UCSD-AML1 (cell line): ENCODE data around the gene LRSAM1.

Experiments used
- DNase-seq: peaks from one replicate; lab custom pipeline; 2025; ENCODE audit not compliant: unreplicated experiment; lab: John Stamatoyannopoulos, UW

The LRSAM1 gene

DNA sequence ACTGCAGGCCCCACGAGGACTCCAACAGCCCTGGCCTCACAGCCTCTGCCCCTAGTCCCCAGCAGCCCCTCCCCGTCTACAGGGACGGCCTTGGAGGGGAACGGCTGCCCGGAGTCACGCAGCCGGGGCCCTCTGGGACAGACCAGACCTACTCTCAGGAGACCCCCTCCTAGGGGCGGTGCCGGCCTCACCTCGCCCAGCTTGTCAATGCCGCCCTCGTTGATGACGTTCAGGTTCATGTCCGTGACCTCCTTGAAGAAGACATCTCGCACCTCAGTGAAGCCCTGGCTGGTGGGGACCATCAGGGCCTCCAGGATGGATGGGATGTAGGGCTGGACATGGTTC, 58.6 kb downstream of the LRSAM1 start:
- DNase-seq, result no peak

DNA sequence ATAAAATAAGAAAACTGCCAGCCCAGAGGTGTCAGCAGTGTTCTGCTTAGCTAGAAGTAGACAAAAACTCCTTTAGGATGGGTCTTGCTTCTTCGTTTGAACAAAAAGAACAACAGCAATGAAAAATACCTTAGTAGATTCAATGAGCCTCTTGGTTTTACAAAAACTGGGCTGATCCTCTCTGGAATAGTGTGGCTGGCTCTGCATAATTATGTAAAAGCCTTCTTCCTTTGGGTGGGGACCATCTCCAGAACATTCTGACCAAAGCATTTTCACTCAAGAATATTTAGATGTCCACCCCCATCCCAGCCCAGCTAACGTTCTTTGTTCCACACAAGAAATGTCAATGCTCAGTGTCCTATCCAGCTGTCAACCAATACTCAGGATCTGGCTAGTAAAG, 63.2 kb downstream of the LRSAM1 start:
- no peak for DNase-seq

DNA sequence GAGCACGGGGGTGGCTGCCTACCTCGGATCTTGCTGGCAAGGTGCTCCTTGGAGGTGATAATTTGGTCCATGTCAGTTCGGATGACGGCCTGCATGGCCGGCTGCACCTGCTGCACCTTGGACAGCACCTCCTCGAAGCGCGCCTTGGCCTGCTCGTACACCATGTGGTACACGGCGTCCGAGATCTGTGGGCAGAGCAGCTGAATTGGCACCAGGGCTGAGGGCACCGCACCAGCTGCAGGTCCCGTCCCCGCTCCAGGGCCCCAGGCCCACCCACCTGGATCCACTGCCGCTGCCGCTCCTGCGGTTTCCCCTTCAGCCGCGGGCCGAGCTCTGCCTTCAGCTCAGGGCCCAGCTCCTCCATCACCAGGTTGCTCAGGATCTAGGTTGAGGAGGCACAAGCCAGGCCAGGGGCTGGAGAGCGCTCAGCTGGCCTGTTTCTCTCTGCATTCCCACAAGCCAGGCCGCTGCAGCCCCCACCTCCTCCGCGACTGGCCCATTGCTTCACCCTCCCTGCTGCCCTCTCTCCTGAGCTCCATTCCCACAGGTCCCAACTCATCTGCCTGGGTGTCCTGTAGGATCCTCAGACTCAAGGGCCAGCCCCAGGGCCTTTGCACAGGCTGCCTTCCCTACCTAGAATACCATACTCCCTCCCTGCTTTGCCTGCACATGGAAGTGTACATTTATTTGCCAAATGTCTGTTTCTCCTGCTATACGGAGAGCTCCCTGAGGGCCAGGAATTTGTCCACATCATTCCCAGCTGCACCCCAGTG, 65.7 kb downstream of the LRSAM1 start:
- no peak for DNase-seq

DNA sequence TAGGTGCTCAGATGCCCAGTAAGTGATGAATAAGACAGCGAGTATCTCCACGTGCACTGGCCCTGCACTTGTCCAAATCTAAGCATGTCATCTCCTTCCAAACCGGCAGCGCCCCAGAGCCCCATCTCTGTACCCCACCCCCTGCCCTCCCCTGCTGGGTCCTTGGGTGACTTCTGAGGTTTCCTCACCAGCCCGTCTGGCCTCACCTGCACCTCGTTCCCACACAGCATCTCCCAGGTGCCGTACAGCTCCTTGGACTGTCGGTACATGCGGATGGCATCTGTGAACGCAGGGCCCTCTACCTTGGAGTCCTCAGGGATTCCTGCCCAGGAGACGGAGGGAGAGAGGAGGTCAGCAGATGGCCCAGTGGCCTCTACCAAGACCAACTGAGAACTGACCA, 66.3 kb downstream of the LRSAM1 start:
- no peak for DNase-seq

DNA sequence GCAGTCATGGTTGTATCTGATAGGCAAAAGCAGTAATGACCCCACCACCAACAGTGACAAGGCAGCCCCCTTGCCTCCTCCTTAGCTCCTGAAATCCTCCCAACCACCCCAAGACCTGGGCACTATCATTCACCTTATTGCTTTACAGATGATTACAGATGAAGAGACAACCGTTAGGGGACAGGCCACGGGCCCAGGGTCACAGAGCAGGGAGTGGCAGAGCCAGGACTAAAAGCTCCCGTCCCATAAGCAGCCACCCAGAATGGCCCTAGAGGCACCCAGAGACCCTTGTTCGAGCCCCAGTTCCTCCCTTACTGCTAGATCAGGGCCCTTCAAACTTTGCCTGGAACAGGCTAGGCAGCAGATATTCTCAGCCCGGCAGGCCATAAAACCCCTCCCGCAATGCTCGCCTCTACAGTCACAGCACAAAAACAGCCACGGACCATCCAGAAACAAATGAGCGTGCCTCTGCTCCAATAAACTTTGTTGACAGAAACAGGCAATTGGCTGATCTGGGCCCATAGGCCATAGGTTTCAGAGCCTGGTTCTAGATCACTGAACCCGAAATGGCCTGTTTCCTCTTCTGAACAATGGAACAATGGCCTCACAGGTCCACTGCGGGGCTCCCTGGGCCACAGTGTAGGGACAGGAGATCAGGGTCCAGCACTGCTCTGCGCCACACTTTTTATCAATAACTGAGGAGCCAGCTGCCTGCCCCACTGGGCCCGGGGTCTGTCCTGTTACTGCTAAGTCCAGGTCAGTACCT, 67.0 kb downstream of the LRSAM1 start:
- no peak for DNase-seq

DNA sequence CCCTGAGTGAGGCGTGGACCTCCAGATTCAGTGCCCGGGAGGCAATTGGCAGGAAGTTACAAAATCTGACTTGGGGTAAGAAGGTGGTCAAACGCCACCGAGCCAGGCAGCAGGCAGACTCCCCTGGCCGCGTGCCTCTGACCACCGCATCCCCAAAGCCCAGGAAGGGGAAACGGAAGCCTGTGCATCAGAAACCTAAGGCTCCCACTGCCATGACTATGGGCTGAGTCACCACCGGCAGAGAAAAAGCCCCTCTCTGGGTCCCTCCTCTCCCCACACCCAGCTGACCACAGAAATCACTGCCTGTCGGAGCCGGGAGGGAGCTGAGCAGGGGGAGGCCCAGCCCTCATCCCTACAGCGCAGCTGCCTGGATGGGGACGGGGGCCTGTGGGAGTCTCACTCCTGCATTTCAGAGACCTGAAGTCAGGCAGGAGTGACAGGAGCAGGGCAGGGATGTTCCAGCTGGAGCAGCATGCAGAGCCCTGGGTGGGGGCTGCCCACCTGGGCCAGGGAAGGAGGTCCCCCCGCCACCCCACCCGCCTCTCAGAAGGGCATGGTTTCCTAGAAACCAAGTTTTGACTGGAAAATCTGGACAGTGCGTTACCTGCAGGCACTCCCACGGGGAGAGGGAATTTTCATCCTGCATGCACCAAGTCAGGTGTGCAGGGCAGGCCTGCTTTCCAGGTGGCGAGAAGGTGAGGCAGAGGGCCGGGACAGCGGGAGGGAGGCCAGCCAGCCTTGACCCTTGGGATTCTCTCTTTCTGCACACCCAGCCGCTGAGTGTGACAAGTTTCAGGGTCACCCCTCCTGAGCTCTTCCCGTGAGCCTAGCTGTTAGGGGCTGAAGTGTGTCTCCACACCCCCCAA, 68.2 kb downstream of the LRSAM1 start:
- peak; percentile 83 for DNase-seq

DNA sequence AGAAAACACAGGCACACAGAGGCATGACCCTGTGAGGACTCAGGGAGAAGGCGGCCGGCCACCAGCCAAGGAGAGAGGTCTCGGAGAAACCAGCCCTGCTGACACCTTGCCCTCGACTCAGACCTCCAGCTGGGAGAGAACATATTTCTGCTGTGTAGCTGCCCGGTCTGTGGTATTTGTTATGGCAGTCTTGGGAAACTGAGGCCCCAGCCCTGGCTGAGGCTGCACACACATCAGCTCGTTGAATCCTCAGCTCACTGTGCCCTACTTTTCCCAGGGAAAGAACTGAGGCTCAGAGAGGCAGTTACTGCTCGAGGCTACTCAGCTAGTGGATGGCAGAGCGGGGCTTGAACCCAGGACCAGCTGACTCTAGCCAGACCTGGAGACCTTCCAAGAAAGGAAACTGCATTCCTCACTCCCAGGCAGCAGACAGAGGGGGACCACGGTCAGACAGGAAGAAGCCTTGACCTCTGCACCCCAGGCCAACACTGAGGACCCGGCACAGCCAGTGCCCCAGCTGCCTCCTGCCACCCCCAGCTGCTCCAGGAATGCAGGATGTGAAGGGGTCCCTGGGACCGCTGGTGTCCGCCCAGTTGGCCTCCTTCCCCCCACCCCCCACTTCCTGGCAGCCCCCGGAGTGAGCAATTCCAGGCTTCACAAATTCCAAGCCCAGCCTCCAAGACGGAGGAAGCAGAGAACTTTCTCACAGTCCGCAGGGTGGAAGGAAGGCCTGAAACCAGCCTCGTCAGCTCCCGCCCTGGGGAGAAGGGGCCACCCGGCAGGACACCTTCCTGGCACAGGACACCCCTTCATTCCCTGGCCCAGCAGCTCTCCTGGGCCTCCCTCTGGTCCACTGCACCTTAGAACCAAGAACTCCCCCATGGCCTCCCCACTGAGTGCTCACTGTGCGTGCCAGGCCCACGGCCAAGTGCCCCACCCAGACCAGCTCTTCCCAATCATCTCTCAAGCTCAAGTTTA, 69.9 kb downstream of the LRSAM1 start:
- no peak for DNase-seq

DNA sequence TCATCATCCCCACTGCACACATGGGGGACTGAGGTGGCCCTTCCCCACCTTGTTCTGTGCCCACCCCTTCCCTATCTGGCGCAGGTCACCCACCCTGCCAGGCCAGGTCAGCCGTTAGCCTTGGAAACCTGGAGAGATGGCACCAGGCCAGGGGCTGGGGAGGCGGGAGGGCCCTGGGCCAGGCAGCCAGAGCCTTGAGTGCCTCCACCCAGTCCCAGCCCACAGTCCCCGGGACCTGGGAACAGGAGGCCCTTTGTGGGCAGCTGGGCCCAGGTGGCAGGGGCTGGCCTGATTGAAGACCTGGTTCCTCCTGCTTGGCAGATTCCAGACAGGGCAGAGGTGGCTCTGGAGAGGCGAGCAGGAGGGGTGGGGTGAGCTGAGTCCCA, 70.6 kb downstream of the LRSAM1 start:
- no peak for DNase-seq

DNA sequence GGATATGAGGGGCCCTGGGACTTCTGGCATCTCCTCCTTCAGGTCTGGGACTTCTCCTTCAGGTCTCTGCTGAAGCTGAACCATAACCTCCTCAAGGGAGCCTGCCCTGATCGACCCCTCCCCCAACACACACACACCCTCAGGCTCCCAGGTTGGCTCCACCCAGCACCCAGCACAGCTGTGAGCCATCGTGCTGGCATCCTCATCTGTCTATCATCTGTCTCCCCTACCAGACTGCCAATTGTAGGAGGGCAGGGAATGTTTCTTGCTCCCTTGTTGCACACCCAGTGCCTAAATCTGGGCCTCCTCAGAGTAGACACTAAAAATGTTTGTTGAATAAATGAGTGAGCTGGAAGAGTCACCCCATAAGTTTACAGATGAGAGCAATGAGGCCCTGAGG, 71.4 kb downstream of the LRSAM1 start:
- DNase-seq, result no peak

DNA sequence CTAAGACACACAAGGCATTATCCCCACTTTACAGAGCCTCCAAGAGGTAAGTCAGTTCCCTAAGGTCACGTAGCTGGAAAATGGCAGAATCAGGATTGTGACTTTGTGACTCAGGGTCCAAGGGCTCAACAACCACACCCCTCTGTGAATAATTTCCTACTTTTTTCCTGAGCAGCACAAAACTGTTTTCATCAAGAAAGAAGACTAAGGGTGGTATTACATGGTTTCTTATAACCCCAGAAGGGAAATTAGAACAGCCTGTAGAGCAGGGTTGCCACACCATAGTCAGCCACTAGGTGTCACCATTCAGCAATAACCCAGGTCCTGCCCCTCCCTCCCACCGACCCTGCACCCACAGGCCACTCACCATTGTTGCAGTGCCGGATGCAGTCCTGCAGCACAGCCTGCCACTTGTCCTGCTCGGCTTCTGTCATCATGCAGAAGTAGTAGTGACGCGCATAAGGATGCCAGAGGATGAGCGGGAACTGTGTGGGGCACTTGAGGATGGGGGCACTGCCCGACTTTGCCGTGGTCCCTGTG, 72.1 kb downstream of the LRSAM1 start:
- DNase-seq, result peak; percentile 25

DNA sequence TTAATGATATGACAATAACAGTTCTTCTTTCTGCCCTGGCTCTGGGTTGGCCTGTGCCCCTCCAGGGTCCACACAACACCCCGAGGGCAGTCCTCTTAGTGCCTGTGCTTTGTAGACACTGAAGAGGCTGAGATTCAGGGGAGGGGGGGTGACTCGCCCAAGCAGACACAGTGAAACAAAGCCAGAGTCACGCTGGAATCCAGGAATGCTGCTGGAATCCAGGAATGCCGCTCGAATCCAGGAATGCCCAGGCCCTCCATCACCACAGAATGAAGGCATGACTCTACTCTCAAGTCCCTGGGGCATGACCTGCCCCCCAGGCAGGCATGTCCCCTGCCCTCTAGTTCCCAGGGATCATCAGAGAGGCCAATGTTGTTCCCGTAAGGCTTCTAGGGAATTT, 73.1 kb downstream of the LRSAM1 start:
- no peak for DNase-seq

DNA sequence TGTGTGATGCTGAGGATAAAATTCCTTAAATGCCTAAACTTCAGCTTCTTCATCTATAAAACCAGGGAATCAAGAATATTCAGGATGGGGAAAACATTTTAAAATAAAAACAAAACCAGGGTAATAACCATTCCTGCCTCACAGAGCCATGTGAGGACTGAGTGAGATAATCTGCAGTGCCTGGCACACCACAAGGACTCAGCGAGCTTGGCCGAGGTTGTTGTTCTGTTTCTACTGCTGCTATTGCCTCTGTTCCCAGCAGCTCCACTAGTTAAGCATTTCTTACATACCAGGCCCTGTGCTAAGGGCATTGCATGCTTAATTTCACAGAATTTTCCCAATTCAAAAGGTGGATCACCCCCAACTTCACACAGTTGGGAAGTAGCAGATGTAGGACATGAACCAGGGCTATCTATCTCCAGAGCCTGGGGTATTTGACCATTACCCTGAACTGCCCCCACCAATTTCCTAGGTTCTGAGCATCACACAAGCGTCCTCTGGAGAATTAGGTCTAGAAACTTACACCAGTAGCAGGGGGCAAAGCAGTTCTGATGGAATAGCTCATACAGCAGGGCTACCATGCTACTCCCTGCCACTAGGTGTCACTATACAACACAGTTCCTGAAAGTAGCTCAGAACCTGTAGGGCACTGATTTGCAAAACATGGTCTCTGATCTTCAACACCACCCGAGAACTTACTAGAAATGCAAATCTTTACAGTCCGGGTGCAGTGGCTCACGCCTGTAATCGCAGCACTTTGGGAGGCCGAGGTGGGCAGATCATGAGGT, 74.3 kb downstream of the LRSAM1 start:
- no peak for DNase-seq

DNA sequence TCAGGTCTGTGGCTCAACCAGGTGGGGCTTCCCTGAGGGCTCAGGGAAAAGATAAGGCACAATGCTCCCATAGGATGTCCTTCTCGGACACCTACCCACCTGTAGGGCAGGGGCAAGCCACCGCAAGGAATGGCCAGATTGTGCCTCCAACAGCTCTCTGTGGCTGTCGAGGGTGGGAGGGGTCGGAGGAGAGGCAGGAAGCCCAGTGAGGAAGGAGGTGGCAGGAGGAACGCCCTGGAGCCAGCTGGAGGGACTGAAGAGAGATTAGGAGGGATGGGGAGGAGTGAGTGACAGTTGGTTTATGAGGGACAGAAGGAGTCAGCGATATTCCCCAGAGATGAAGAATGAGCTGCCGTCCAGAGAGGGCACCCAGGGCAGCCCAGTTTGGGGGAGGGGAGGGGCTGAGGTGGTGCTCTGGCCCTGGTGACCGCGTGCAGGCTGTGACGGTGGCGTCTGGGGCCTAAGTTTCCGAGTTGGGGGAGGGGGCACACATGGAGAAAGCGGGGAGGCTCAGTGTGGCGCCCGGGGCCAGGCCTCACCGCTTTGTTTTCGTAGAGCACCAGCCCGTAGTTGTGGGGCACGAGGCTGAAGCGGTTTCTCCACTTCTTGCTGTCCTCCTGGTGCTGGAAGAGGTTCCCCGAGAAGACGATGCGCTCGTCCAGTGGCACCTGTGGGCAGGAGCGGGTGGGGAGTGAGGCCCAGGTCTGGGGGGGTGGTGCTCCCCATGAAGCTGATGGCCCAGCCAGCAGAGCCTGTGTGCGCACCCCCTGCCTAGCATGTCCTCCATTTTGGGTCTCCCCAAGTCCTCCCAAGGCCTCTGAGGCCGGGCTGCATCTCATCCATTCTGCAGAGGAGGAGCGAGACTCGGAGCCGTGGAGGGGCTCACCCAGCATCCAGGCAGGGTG, 75.6 kb downstream of the LRSAM1 start:
- DNase-seq, result no peak

DNA sequence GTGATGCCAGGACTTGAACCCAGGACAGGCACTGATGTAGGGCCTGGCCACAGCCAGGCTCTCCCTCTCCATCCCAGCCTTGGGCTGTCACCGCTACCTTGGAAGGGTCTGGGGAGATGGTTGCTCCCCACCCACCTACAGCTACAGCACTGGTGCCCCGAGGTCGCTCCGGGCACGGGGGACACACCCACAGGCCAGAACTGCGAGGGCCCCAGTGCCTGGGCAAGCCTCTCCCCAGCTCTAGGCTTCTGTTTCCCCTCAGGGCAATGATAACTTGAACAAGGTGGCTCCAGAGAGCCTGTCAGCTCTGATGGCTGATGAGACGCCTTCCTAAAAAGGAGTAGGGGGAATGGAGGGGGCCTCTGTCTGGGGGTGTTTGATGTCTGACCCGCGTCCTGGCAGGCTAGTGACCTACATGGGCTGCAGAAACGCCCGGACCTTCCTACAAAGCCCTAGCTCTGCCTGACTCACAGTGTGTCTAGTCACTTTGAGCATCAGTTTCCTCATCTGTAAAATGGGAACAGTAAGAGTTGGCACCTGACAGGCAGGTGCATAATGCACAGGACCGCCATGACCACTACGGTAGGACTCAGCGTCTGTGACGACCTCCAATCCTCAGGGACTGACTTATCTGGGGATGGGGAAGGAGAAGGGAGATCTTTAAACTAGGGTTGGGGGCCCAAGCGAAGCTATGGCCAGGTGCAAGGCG, 76.4 kb downstream of the LRSAM1 start:
- DNase-seq, result no peak

DNA sequence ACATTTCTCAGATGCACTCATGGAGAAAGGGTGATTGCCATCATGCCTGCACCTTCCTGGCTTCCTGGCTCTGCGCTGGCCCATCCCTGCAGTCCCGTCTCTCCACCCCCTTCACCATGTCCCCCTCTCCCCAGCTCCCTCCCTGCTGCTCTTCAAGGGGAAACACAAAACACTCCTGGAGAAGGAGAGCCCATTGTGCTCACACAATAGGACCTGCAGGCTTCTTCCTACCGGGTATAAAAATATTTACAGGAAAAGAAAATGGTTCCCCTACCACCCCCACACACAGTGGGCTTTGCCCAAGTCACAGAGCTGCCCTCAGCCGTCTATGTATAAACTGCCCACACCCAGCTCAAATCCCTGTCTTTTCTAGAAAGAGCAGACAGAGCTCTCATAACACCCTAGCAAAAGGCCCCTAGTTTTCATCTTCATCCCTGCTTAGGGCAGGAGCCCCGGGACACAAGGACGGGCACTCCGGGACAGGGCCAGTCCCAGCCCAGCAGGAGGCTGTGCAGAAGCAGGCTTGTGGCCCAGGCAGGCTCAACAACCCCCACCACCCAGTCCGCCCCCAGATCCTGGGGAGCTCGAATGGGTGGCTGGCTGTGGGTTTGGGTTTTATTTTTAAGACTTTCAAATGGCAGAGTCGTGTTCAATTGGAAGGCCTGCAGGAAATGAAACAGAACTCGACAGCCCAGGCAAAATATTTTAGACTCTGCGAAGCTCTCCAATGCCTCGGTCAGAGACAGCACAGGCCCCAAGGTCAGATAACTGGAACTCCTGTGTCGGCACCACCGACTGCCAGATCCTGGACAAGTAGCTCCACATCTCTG, 77.3 kb downstream of the LRSAM1 start:
- no peak for DNase-seq

DNA sequence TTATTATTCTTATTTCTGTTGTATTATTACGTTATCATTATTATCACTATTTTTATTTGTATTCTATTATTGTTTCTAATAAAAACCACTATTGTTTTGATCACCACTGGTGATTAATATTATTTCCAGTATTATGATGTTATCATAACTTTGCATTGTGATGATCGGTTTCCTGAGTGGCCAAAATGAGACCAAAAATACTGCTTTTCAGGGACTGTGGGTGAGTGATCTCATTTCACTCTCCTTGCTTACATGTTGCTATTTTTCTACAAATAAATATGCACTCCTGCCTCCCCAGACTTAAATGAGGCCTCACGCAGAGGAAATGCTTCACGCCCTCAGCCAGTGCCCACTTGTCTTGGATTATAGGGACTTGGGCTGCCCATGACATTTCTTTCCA, 78.4 kb downstream of the LRSAM1 start:
- no peak for DNase-seq
